T-helper 1 cell (primary cell): ENCODE measurements around the gene PRKN.
A peak's percentile ranks its signal among the peaks of the same experiment; 100 is the strongest.

Source experiments
- DNase-seq, 5 donors: peaks; one replicate each; pipeline ENCODE4 v3.0.0-alpha.2; 2012 to 2020

PRKN gene

GRCh38 chr6:161396539-161396938 lies 1331.0 kb downstream of the PRKN start:
- no peak for DNase-seq

- DNase-seq = no peak
Observed at GRCh38 chr6:161395716-161396231, 1331.8 kb downstream of the PRKN start.

GRCh38 chr6:161394437-161394836 lies 1333.1 kb downstream of the PRKN start:
- no peak for DNase-seq

- DNase-seq = peak in 4 of 5 donors; percentile 30 to 90 (median 46)
Observed at GRCh38 chr6:161393839-161394364, 1333.7 kb downstream of the PRKN start.

- DNase-seq = no peak
Observed at GRCh38 chr6:161393292-161393691, 1334.3 kb downstream of the PRKN start.

GRCh38 chr6:161389756-161390155 lies 1337.8 kb downstream of the PRKN start:
- DNase-seq = no peak

- no peak for DNase-seq
Observed at GRCh38 chr6:161383951-161384350, 1343.6 kb downstream of the PRKN start.

GRCh38 chr6:161379834-161380582 lies 1347.6 kb downstream of the PRKN start:
- DNase-seq = no peak

- no peak for DNase-seq
Observed at GRCh38 chr6:161378115-161378514, 1349.5 kb downstream of the PRKN start.

GRCh38 chr6:161377116-161377515 lies 1350.5 kb downstream of the PRKN start:
- DNase-seq = no peak

- DNase-seq = no peak
Observed at GRCh38 chr6:161376367-161376766, 1351.2 kb downstream of the PRKN start.

- DNase-seq = no peak
Observed at GRCh38 chr6:161374971-161375873, 1352.3 kb downstream of the PRKN start.

GRCh38 chr6:161373905-161374451 lies 1353.6 kb downstream of the PRKN start:
- DNase-seq = peak in 4 of 5 donors; percentile 11 to 46 (median 38)

GRCh38 chr6:161372422-161372793 lies 1355.2 kb downstream of the PRKN start:
- no peak for DNase-seq

GRCh38 chr6:161370880-161371279 lies 1356.7 kb downstream of the PRKN start:
- DNase-seq = peak; percentile 22 to 54 (median 53)

GRCh38 chr6:161369339-161369738 lies 1358.2 kb downstream of the PRKN start:
- DNase-seq = no peak

GRCh38 chr6:161368514-161368913 lies 1359.1 kb downstream of the PRKN start:
- no peak for DNase-seq

- no peak for DNase-seq
Observed at GRCh38 chr6:161367472-161367871, 1360.1 kb downstream of the PRKN start.

GRCh38 chr6:161366301-161366923 lies 1361.2 kb downstream of the PRKN start:
- DNase-seq = no peak

GRCh38 chr6:161365633-161366032 lies 1361.9 kb downstream of the PRKN start:
- DNase-seq = no peak

GRCh38 chr6:161363286-161363685 lies 1364.3 kb downstream of the PRKN start:
- DNase-seq = no peak

GRCh38 chr6:161362266-161362665 lies 1365.3 kb downstream of the PRKN start:
- DNase-seq = no peak

- DNase-seq = no peak
Observed at GRCh38 chr6:161361529-161361928, 1366.0 kb downstream of the PRKN start.
